22Rv1 (cell line): ENCODE measurements around the gene CDT1.

Experiments used
- CTCF ChIP-seq: fragments of 450-650 bp; IDR thresholded peaks from 2 replicates; pipeline ENCODE4 v1.5.1; 2017; ENCODE audit warnings: mild to moderate bottlenecking
- ZFX ChIP-seq: fragments of 450-650 bp; IDR thresholded peaks from 2 replicates; pipeline ENCODE4 v1.6.1; 2017; ENCODE audit warnings: antibody characterized with exemption, borderline replicate concordance

GRCh38 chr16:88763502-88764053 lies 40.0 kb upstream of the CDT1 start:
- peak; percentile 53 for TF ChIP-seq CTCF
- TF ChIP-seq ZFX: no peak
